PC-9 (cell line): ENCODE results near the gene ZNF335. TPM values are rescaled to one million over a fixed set of nuclear protein-coding genes. Genes with fewer than 3 reads are reported as not detected.
"Not testable (repeated sequence)": the region's sequence is repeated elsewhere in the genome, so short reads cannot be mapped to it uniquely, and the experiment has no call there.

ENCODE experiments used
- BruUV-seq: library from RNA; stranded (reverse); fragments of 400-500 nt; replicated peaks from 2 replicates; lab custom pipeline; 2021; lab: Mats Ljungman, UMichigan
- CTCF ChIA-PET: fragments of 300-600 bp; sonication (Branson Sonifier 250); formaldehyde crosslinking; loops from one replicate; lab custom pipeline; 2022; ENCODE audit warnings: antibody characterized with exemption; lab: Charles Lee
- POLR2A ChIA-PET: fragments of 300-600 bp; sonication (Branson Sonifier 250); formaldehyde crosslinking; loops from one replicate; lab custom pipeline; 2022; ENCODE audit warnings: antibody characterized with exemption; ENCODE audit not compliant: unreplicated experiment; lab: Charles Lee
- DNase-seq, 2 experiments: peaks; one replicate each; pipeline versions ENCODE4 v3.0.0 to v3.0.0-alpha.2; 2015 to 2022; ENCODE audit warnings: mixed read lengths in 1 of 2
- H2AFZ ChIP-seq: fragments of 200-600 bp; sonication (generic); 2 replicates; pipeline ENCODE4 v1.8.1; 2017; ENCODE audit warnings: antibody characterized with exemption
- H3F3A ChIP-seq: fragments of 200-600 bp; sonication (generic); 2 replicates; pipeline ENCODE4 v1.8.1; 2017; ENCODE audit warnings: antibody characterized with exemption, mild to moderate bottlenecking, low read depth; ENCODE audit not compliant: insufficient read depth
- H3K27ac ChIP-seq: fragments of 200-600 bp; sonication (generic); 2 replicates; pipeline ENCODE4 v1.6.1; 2016; ENCODE audit warnings: mixed run types
- H3K27me3 ChIP-seq: fragments of 200-600 bp; sonication (generic); 2 replicates; pipeline ENCODE4 v1.6.1; 2016; ENCODE audit warnings: low read depth, mixed run types; ENCODE audit not compliant: insufficient read depth
- H3K36me3 ChIP-seq: fragments of 200-600 bp; sonication (generic); 2 replicates; pipeline ENCODE4 v1.6.1; 2016; ENCODE audit warnings: low read depth, mixed run types
- H3K4me1 ChIP-seq: fragments of 200-600 bp; sonication (generic); replicated peaks from 2 replicates; pipeline ENCODE4 v1.6.1; 2016; ENCODE audit warnings: mixed run types; ENCODE audit not compliant: insufficient read depth
- H3K4me2 ChIP-seq: fragments of 200-600 bp; sonication (generic); 2 replicates; pipeline ENCODE4 v1.6.1; 2017; ENCODE audit warnings: mixed run types
- H3K4me3 ChIP-seq: fragments of 200-600 bp; sonication (generic); 2 replicates; pipeline ENCODE4 v1.6.1; 2016; ENCODE audit warnings: mixed run types
- H3K79me2 ChIP-seq: fragments of 200-600 bp; sonication (generic); 2 replicates; pipeline ENCODE4 v1.6.1; 2017; ENCODE audit warnings: low read depth, mixed run types
- H3K9me2 ChIP-seq: fragments of 200-600 bp; sonication (generic); 2 replicates; pipeline ENCODE4 v1.8.1; 2017; ENCODE audit warnings: mild to moderate bottlenecking; ENCODE audit not compliant: insufficient read depth
- H3K9me3 ChIP-seq: fragments of 200-600 bp; sonication (generic); 2 replicates; pipeline ENCODE4 v1.8.1; 2016; ENCODE audit warnings: low read depth; ENCODE audit not compliant: insufficient read depth
- H4K20me1 ChIP-seq: fragments of 200-600 bp; sonication (generic); 2 replicates; pipeline ENCODE4 v1.8.1; 2017; ENCODE audit not compliant: insufficient read depth
- CTCF ChIP-seq: fragments of 200-600 bp; sonication (generic); conservative IDR thresholded peaks from 2 replicates; pipeline ENCODE4 v1.6.1; 2017; ENCODE audit warnings: mixed run types, antibody characterized with exemption, mild to moderate bottlenecking, moderate library complexity
- EZH2 ChIP-seq: fragments of 200-600 bp; sonication (generic); IDR thresholded peaks from 2 replicates; pipeline ENCODE4 v1.8.0; 2017; ENCODE audit warnings: antibody characterized with exemption, low read depth
- intact Hi-C: fragments of 100-400 bp; cut with micrococcal nuclease; formaldehyde crosslinking; loops from one replicate; pipeline ENCODE4 v1.10.0; 2022; ENCODE audit not compliant: unreplicated experiment
- total RNA-seq: library from RNA; stranded (reverse); gene quantifications from 2 replicates; pipeline ENCODE4 v1.2.3, GENCODE V29; 2021

ZNF335 gene
- total RNA-seq, 1 experiment from 2014 or later = 16.3 TPM

GRCh38 chr20:45902199-45902701 lies 69.8 kb downstream of the ZNF335 start:
- no peaks in the 10 kb centered on the region for H3K9me2 ChIP-seq
- TF ChIP-seq EZH2 (no peak), CTCF (no peak)
- H3K27me3 ChIP-seq = no peaks in the 10 kb centered on the region
- no peak overlapping the region for H3K4me3 ChIP-seq
- H4K20me1 ChIP-seq = peaks cover 9% of the 10 kb centered on the region
- no peaks in the 10 kb centered on the region for H3K79me2 ChIP-seq
- no peak for DNase-seq
- peaks cover 18% of the 10 kb centered on the region for H3K4me1 ChIP-seq
- no TSS peak for BruUV-seq
- intact Hi-C loops = no loop called here
- H3K36me3 ChIP-seq = peaks cover 17% of the 10 kb centered on the region
- POLR2A ChIA-PET = no interaction called here
- no peak overlapping the region for H3K27ac ChIP-seq
- no peak overlapping the region for H2AFZ ChIP-seq
- CTCF ChIA-PET = no interaction called here
- no peaks in the 10 kb centered on the region for H3K9me3 ChIP-seq
- peaks cover 48% of the 10 kb centered on the region for H3F3A ChIP-seq
- no peak overlapping the region for H3K4me2 ChIP-seq

DNA sequence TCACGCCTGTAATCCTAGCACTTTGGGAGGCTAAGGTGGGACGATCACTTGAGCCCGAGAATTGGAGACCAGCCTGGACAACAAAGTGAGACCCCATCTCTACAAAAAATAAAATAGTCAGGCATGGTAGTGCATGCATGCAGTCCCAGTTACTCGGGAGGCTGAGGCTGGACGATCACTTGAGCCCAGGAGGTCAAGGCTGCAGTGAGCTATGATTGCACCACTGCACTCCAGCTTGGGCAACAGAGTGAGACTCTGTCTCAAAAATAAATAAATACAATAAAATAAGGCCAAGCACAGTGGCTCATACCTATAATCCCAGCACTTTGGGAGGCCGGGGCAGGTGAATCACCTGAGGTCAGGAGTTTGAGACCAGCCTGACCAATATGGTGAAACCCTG lies 70.7 kb downstream of the ZNF335 start:
- H2AFZ ChIP-seq, intact Hi-C loops, H3K4me3 ChIP-seq, CTCF ChIA-PET, H3K9me3 ChIP-seq, DNase-seq, H3K27ac ChIP-seq, H3K27me3 ChIP-seq, BruUV-seq, H3K4me2 ChIP-seq, H3K79me2 ChIP-seq, H3K9me2 ChIP-seq, H4K20me1 ChIP-seq: not testable (repeated sequence)
- H3K4me1 ChIP-seq = peaks cover 15% of the 10 kb centered on the region
- peaks cover 46% of the 10 kb centered on the region for H3F3A ChIP-seq
- POLR2A ChIA-PET = interaction anchor here (0.9 kb wide), 1 partner anchor 34 kb away, joined by 4 read pairs; no protein-coding TSS in a partner anchor
- H3K36me3 ChIP-seq = peaks cover 25% of the 10 kb centered on the region

GRCh38 chr20:45899046-45899835 lies 72.8 kb downstream of the ZNF335 start:
- Histone ChIP-seq H3K9me3 (no peaks in the 10 kb centered on the region), H3K27ac (no peak overlapping the region), H2AFZ (no peak overlapping the region), H4K20me1 (no peaks in the 10 kb centered on the region), H3K4me1 (no peaks in the 10 kb centered on the region), H3K27me3 (no peaks in the 10 kb centered on the region), H3K4me3 (no peak overlapping the region), H3F3A (peaks cover 45% of the 10 kb centered on the region), H3K79me2 (peaks cover 2% of the 10 kb centered on the region; the same call in 1 of the 2 replicates), H3K9me2 (no peaks in the 10 kb centered on the region), H3K36me3 (peaks cover 19% of the 10 kb centered on the region), H3K4me2 (no peak overlapping the region)
- intact Hi-C loops = no loop called here
- ChIA-PET CTCF (no interaction called here), POLR2A (interaction anchor here (0.6 kb wide), 1 partner anchor 17 kb away, joined by 4 read pairs; no protein-coding TSS in a partner anchor)
- TF ChIP-seq EZH2 = no peak
- TF ChIP-seq CTCF = no peak
- no peak for DNase-seq
- BruUV-seq = no TSS peak

Other genes with a start within 250 kb of the ZNF335 start
- not detected in 2 replicates for gene SPINT4, start 249.9 kb downstream of the ZNF335 start, total RNA-seq
- 21.6 and 22.4 TPM in 2 replicates for gene WFDC3, start 180.3 kb downstream of the ZNF335 start, total RNA-seq
- gene DNTTIP1, start 180.2 kb downstream of the ZNF335 start, total RNA-seq = 53.4 and 56.6 TPM in 2 replicates
- 207 TPM in 2 replicates for gene UBE2C, start 159.6 kb downstream of the ZNF335 start, total RNA-seq
- 1.3 TPM in 1 of 2 replicates, not detected in the other for gene TNNC2, start 144.9 kb downstream of the ZNF335 start, total RNA-seq
- 9.8 and 13.3 TPM in 2 replicates for gene SNX21, start 138.4 kb downstream of the ZNF335 start, total RNA-seq
- gene ACOT8, start 114.8 kb downstream of the ZNF335 start, total RNA-seq = 33.4 and 40.0 TPM in 2 replicates
- gene ZSWIM3, start 114.6 kb downstream of the ZNF335 start, total RNA-seq = 2.7 and 3.3 TPM in 2 replicates
- gene ZSWIM1, start 91.0 kb downstream of the ZNF335 start, total RNA-seq = 13.2 and 13.5 TPM in 2 replicates
- gene SPATA25, start 84.6 kb downstream of the ZNF335 start, total RNA-seq = 5.2 and 6.3 TPM in 2 replicates
- 6.5 and 9.2 TPM in 2 replicates for gene NEURL2, start 81.0 kb downstream of the ZNF335 start, total RNA-seq
- 123 and 132 TPM in 2 replicates for gene CTSA, start 80.9 kb downstream of the ZNF335 start, total RNA-seq
- gene PLTP, start 60.0 kb downstream of the ZNF335 start, total RNA-seq = 113 and 127 TPM in 2 replicates
- gene PCIF1, start 37.5 kb downstream of the ZNF335 start, total RNA-seq = 35.3 and 35.6 TPM in 2 replicates
- not detected in 2 replicates for gene MMP9, start 36.7 kb upstream of the ZNF335 start, total RNA-seq
- 6.0 and 8.7 TPM in 2 replicates for gene SLC12A5, start 57.0 kb upstream of the ZNF335 start, total RNA-seq
- gene NCOA5, start 117.8 kb upstream of the ZNF335 start, total RNA-seq = 15.8 and 28.1 TPM in 2 replicates
- 7.3 and 13.6 TPM in 2 replicates for gene CD40, start 146.1 kb upstream of the ZNF335 start, total RNA-seq